ENCODE data around the gene TUT1. TPM values are rescaled to one million over a fixed set of nuclear protein-coding genes. Genes with fewer than 3 reads are reported as not detected.

Gene TUT1
- total RNA-seq, 1 experiment from 2014 or later = 7.6 TPM

GRCh38 chr11:62542111-62542745, 49.1 kb downstream of the TUT1 start:
- DNase-seq (ENCODE audit: low read depth) = no peak

GRCh38 chr11:62540804-62541701, 50.3 kb downstream of the TUT1 start:
- DNase-seq (ENCODE audit: low read depth) = no peak

- peak; percentile 93 for DNase-seq (ENCODE audit: low read depth)
These were observed 51.9 kb downstream of the TUT1 start for GRCh38 chr11:62539238-62539925.

GRCh38 chr11:62538470-62539237, 52.7 kb downstream of the TUT1 start:
- no peak for DNase-seq (ENCODE audit: low read depth)

GRCh38 chr11:62536301-62536957, 54.9 kb downstream of the TUT1 start:
- DNase-seq (ENCODE audit: low read depth) = no peak

- no peak for DNase-seq (ENCODE audit: low read depth)
These were observed 55.5 kb downstream of the TUT1 start for GRCh38 chr11:62535802-62536201.

- no peak for DNase-seq (ENCODE audit: low read depth)
These were observed 56.4 kb downstream of the TUT1 start for GRCh38 chr11:62534779-62535545.

- DNase-seq (ENCODE audit: low read depth) = no peak
These were observed 59.2 kb downstream of the TUT1 start for GRCh38 chr11:62532096-62532495.

Other genes starting within 250 kb of the TUT1 start
- gene SCGB1A1, start 172.5 kb downstream of the TUT1 start, total RNA-seq (2014; rRNA removed; shearing (Covaris generic)) = not detected in 2 replicates
- gene AHNAK, start 44.7 kb downstream of the TUT1 start, total RNA-seq (2014; rRNA removed; shearing (Covaris generic)) = 51.3 and 141 TPM in 2 replicates
- gene EEF1G, start 17.6 kb downstream of the TUT1 start, total RNA-seq (2014; rRNA removed; shearing (Covaris generic)) = 940 and 974 TPM in 2 replicates
- 104 and 148 TPM in 2 replicates for gene MTA2, start 10.3 kb upstream of the TUT1 start, total RNA-seq (2014; rRNA removed; shearing (Covaris generic))
- gene EML3, start 21.3 kb upstream of the TUT1 start, total RNA-seq (2014; rRNA removed; shearing (Covaris generic)) = 10.5 and 21.7 TPM in 2 replicates
- 8.1 and 9.0 TPM in 2 replicates for gene ROM1, start 21.7 kb upstream of the TUT1 start, total RNA-seq (2014; rRNA removed; shearing (Covaris generic))
- 16.6 and 44.9 TPM in 2 replicates for gene B3GAT3, start 30.5 kb upstream of the TUT1 start, total RNA-seq (2014; rRNA removed; shearing (Covaris generic))
- 142 and 229 TPM in 2 replicates for gene GANAB, start 55.1 kb upstream of the TUT1 start, total RNA-seq (2014; rRNA removed; shearing (Covaris generic))
- 17.1 and 22.1 TPM in 2 replicates for gene INTS5, start 61.8 kb upstream of the TUT1 start, total RNA-seq (2014; rRNA removed; shearing (Covaris generic))
- gene C11orf98, start 73.7 kb upstream of the TUT1 start, total RNA-seq (2014; rRNA removed; shearing (Covaris generic)) = 83.6 and 86.6 TPM in 2 replicates
- 2.0 and 8.7 TPM in 2 replicates for gene CSKMT, start 73.8 kb upstream of the TUT1 start, total RNA-seq (2014; rRNA removed; shearing (Covaris generic))
- 9.4 and 12.6 TPM in 2 replicates for gene UQCC3, start 80.2 kb upstream of the TUT1 start, total RNA-seq (2014; rRNA removed; shearing (Covaris generic))
- 3.8 and 6.1 TPM in 2 replicates for gene LBHD1, start 80.7 kb upstream of the TUT1 start, total RNA-seq (2014; rRNA removed; shearing (Covaris generic))
- gene UBXN1, start 87.5 kb upstream of the TUT1 start, total RNA-seq (2014; rRNA removed; shearing (Covaris generic)) = 80.6 and 116 TPM in 2 replicates
- 0.42 and 1.7 TPM in 2 replicates for gene LRRN4CL, start 98.0 kb upstream of the TUT1 start, total RNA-seq (2014; rRNA removed; shearing (Covaris generic))
- gene BSCL2, start 115.9 kb upstream of the TUT1 start, total RNA-seq (2014; rRNA removed; shearing (Covaris generic)) = 165 and 183 TPM in 2 replicates
- gene GNG3, start 116.2 kb upstream of the TUT1 start, total RNA-seq (2014; rRNA removed; shearing (Covaris generic)) = not detected in 2 replicates
- 11.3 and 16.8 TPM in 2 replicates for gene HNRNPUL2, start 135.9 kb upstream of the TUT1 start, total RNA-seq (2014; rRNA removed; shearing (Covaris generic))
- 64.6 and 70.6 TPM in 2 replicates for gene TTC9C, start 137.0 kb upstream of the TUT1 start, total RNA-seq (2014; rRNA removed; shearing (Covaris generic))
- 6.4 and 10.2 TPM in 2 replicates for gene ZBTB3, start 162.6 kb upstream of the TUT1 start, total RNA-seq (2014; rRNA removed; shearing (Covaris generic))
- 178 and 181 TPM in 2 replicates for gene POLR2G, start 170.1 kb upstream of the TUT1 start, total RNA-seq (2014; rRNA removed; shearing (Covaris generic))
- 14.5 and 17.3 TPM in 2 replicates for gene TAF6L, start 179.9 kb upstream of the TUT1 start, total RNA-seq (2014; rRNA removed; shearing (Covaris generic))
- 82.1 and 138 TPM in 2 replicates for gene TMEM179B, start 195.9 kb upstream of the TUT1 start, total RNA-seq (2014; rRNA removed; shearing (Covaris generic))
- gene TMEM223, start 200.5 kb upstream of the TUT1 start, total RNA-seq (2014; rRNA removed; shearing (Covaris generic)) = 38.7 and 41.7 TPM in 2 replicates
- 23.2 and 30.0 TPM in 2 replicates for gene NXF1, start 213.9 kb upstream of the TUT1 start, total RNA-seq (2014; rRNA removed; shearing (Covaris generic))
- 57.2 and 57.5 TPM in 2 replicates for gene STX5, start 240.5 kb upstream of the TUT1 start, total RNA-seq (2014; rRNA removed; shearing (Covaris generic))
- not detected in 2 replicates for gene TEX54, start 241.3 kb upstream of the TUT1 start, total RNA-seq (2014; rRNA removed; shearing (Covaris generic))
- gene WDR74, start 248.1 kb upstream of the TUT1 start, total RNA-seq (2014; rRNA removed; shearing (Covaris generic)) = 55.2 and 61.8 TPM in 2 replicates